DND-41 (cell line): Measurements from ENCODE around the gene ENTREP1.

ENCODE experiments used
- ATAC-seq: fragments of 200-7000 bp; cut with Tn5 transposase; 3 replicates; pipeline ENCODE4 v1.9.1; 2021; ENCODE audit warnings: low read depth; ENCODE audit not compliant: insufficient read depth
- DNase-seq: peaks from one replicate; pipeline ENCODE4 v3.0.0-alpha.2; 2020
- H2AFZ ChIP-seq: 2 replicates; pipeline ENCODE4 v1.6.0; 2012; ENCODE audit warnings: low read depth, low read length
- H3K27ac ChIP-seq: 2 replicates; pipeline ENCODE4 v1.5.1; 2012; ENCODE audit warnings: low read length, inconsistent platforms
- H3K27me3 ChIP-seq: fragments of 200-600 bp; sonication (generic); 2 replicates; pipeline ENCODE4 v1.6.0; 2012; ENCODE audit warnings: low read length, mild to moderate bottlenecking, inconsistent platforms; ENCODE audit not compliant: insufficient read depth, poor library complexity
- H3K36me3 ChIP-seq: 2 replicates; pipeline ENCODE4 v1.5.1; 2012; ENCODE audit warnings: low read length, inconsistent platforms; ENCODE audit not compliant: insufficient read depth
- H3K4me1 ChIP-seq: 2 replicates; pipeline ENCODE4 v1.5.1; 2012; ENCODE audit warnings: mild to moderate bottlenecking, low read length; ENCODE audit not compliant: insufficient read depth
- H3K4me2 ChIP-seq: 2 replicates; pipeline ENCODE4 v1.6.0; 2012; ENCODE audit warnings: mild to moderate bottlenecking, moderate library complexity, low read length, inconsistent platforms; ENCODE audit not compliant: insufficient read depth
- H3K4me3 ChIP-seq, 2 experiments: fragments of 200-600 bp in 1 of 2; shearing (Covaris generic) in 1 of 2; 2 replicates each; pipeline ENCODE4 v1.5.1; 2012 to 2016; ENCODE audit warnings: inconsistent platforms in 2 of 2, low read length in 2 of 2, mild to moderate bottlenecking in 2 of 2, low read depth in 1 of 2, moderate library complexity in 1 of 2
- H3K79me2 ChIP-seq: 2 replicates; pipeline ENCODE4 v1.6.0; 2012; ENCODE audit warnings: low read length, inconsistent platforms; ENCODE audit not compliant: insufficient read depth
- H3K9ac ChIP-seq: 2 replicates; pipeline ENCODE4 v1.6.0; 2012; ENCODE audit warnings: low read depth, mild to moderate bottlenecking, inconsistent platforms, low read length, moderate library complexity
- H3K9me3 ChIP-seq: 2 replicates; pipeline ENCODE4 v1.5.1; 2012; ENCODE audit warnings: low read length, moderate library complexity, mild to moderate bottlenecking, inconsistent platforms; ENCODE audit not compliant: insufficient read depth, severe bottlenecking
- H4K20me1 ChIP-seq: 2 replicates; pipeline ENCODE4 v1.6.0; 2012; ENCODE audit warnings: low read length; ENCODE audit not compliant: insufficient read depth
- CTCF ChIP-seq: IDR thresholded peaks from 2 replicates; pipeline ENCODE4 v1.5.1; 2012; ENCODE audit warnings: borderline replicate concordance, low read length, moderate library complexity, mild to moderate bottlenecking; ENCODE audit not compliant: poor library complexity, severe bottlenecking; ENCODE audit errors: extremely low read depth
- EZH2 ChIP-seq: IDR thresholded peaks from 3 replicates; pipeline ENCODE4 v1.6.1; 2012; ENCODE audit warnings: borderline replicate concordance, low read depth, mild to moderate bottlenecking, moderate library complexity, low read length, inconsistent platforms; ENCODE audit not compliant: severe bottlenecking

Gene ENTREP1

DNA sequence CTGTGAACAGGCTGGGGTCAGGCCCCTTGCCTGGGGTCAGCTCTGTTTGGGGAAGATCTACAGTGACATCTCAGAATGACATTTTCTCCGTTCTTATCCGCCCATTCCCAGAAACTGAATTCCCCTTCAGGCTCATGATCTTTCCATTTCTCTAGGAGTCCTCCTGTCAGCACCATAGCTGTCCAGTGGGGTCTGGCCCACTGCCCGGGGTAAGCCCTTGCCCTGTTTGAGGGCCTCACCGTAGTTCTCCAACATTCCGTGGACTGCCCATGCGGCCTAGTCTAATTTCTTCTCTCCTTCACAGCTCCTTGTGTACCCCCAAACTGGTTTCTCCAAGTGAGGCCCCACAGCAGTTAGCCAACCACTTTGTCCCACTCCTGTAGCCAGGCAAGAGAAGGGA is 68.4 kb downstream of the ENTREP1 start:
- Histone ChIP-seq H3K79me2 (no peaks in the 10 kb centered on the region), H3K27ac (no peak overlapping the region), H3K36me3 (no peaks in the 10 kb centered on the region), H3K4me1 (no peaks in the 10 kb centered on the region), H3K27me3 (no peaks in the 10 kb centered on the region), H3K9me3 (no peaks in the 10 kb centered on the region), H2AFZ (no peak overlapping the region), H3K9ac (no peak overlapping the region), H3K4me2 (no peak overlapping the region), H3K4me3 (no peak overlapping the region), H4K20me1 (no peaks in the 10 kb centered on the region)
- ATAC-seq: no peak
- DNase-seq: no peak
- TF ChIP-seq EZH2: no peak
- no peak for TF ChIP-seq CTCF

DNA sequence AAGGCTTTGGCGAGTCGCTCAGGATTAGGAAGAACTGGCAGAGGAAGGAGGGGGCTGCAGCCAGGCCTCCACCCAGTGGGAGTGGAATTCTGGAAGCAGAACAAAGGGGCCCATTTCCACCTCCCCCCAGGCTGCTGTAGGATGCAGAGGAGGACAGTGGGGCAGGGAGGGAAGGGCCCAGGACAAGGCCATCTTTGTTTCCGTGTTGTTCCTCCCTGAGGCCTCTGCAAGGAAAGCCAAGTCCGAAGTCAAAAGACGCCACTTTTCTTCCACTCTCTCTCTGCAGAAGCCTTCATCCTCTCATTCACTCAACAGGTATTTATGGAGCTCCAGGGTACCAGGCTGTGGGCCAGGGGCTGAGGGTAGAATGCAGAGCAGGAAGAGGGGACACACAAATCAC is 70.7 kb downstream of the ENTREP1 start:
- Histone ChIP-seq H3K4me2 (no peak overlapping the region), H3K79me2 (no peaks in the 10 kb centered on the region), H3K27ac (no peak overlapping the region), H4K20me1 (no peaks in the 10 kb centered on the region), H3K27me3 (no peaks in the 10 kb centered on the region), H3K36me3 (no peaks in the 10 kb centered on the region), H3K9ac (no peak overlapping the region), H3K4me3 (no peak overlapping the region), H2AFZ (no peak overlapping the region), H3K9me3 (no peaks in the 10 kb centered on the region), H3K4me1 (no peaks in the 10 kb centered on the region)
- TF ChIP-seq EZH2 (no peak), CTCF (no peak)
- ATAC-seq (no peak), DNase-seq (no peak)

- TF ChIP-seq EZH2 (no peak), CTCF (no peak)
- H3K4me2 ChIP-seq: no peak overlapping the region
- ATAC-seq (no peak), DNase-seq (no peak)
- H2AFZ ChIP-seq: no peak overlapping the region
- H3K4me1 ChIP-seq: no peaks in the 10 kb centered on the region
- H3K27ac ChIP-seq: no peak overlapping the region
- no peak overlapping the region for H3K9ac ChIP-seq
- no peaks in the 10 kb centered on the region for H3K36me3 ChIP-seq
- H3K27me3 ChIP-seq: no peaks in the 10 kb centered on the region
- H3K79me2 ChIP-seq: no peaks in the 10 kb centered on the region
- no peaks in the 10 kb centered on the region for H4K20me1 ChIP-seq
- no peaks in the 10 kb centered on the region for H3K9me3 ChIP-seq
- H3K4me3 ChIP-seq: no peak overlapping the region
Observed at GRCh38 chr9:69396759-69397158, 71.7 kb downstream of the ENTREP1 start.
